IPS-NIHi11 (cell line): ENCODE measurements around the gene VDAC2.
"Not testable (repeated sequence)": the region's sequence is repeated elsewhere in the genome, so short reads cannot be mapped to it uniquely, and the experiment has no call there.

Experiments used
- DNase-seq: peaks from one replicate; pipeline ENCODE4 v3.0.0; 2012; ENCODE audit warnings: mixed read lengths, low spot score

VDAC2 gene, protein sequence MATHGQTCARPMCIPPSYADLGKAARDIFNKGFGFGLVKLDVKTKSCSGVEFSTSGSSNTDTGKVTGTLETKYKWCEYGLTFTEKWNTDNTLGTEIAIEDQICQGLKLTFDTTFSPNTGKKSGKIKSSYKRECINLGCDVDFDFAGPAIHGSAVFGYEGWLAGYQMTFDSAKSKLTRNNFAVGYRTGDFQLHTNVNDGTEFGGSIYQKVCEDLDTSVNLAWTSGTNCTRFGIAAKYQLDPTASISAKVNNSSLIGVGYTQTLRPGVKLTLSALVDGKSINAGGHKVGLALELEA

GRCh38 chr10:75210282-75211006 lies at the start of gene VDAC2:
Gene VDAC2 (plus strand): TSS chr10:75210796. CDS start chr10:75211159, 363 bp downstream.
- DNase-seq = peak; percentile 95

GRCh38 chr10:75165684-75166622 lies 44.6 kb upstream of the VDAC2 start:
- DNase-seq = no peak

DNA sequence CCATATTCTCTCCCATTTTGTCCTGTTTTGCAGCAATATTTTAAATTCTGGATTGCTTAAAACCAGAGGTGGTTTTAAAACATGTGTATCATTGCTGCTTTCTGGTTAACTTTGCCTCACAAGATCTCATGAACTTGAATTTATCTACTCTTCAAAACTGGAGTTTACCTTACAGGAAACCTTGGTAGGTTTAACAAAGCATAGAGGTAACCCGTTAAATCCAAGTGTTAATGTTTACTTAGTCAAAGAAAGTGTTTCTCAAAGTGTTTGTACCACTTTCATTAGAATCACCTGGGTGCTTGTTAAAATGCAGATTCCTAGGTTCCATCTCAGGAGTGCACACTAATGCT lies 44.0 kb upstream of the VDAC2 start:
- DNase-seq = no peak

GRCh38 chr10:75168275-75168674 lies 42.3 kb upstream of the VDAC2 start:
- no peak for DNase-seq

DNA sequence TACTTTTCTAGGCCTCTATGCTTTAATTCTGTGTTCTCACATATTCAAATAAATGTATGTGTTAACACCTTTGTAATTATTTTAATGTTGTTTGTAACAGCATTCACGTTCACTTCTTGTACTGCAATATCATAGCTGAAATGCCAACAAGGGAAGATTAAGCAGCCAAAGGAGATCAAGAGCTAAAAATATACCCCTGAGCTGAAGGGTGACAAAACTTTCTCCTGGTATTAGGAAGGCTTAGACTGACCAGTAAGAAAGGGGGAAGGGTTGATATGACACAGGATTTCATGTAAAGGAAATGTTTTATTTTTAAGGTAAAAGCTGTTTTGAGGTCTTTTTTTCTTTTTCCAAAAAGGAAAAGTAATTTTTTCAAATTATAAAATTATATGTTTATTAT lies 40.4 kb upstream of the VDAC2 start:
- DNase-seq = no peak

GRCh38 chr10:75175046-75175445 lies 35.5 kb upstream of the VDAC2 start:
- no peak for DNase-seq

DNA sequence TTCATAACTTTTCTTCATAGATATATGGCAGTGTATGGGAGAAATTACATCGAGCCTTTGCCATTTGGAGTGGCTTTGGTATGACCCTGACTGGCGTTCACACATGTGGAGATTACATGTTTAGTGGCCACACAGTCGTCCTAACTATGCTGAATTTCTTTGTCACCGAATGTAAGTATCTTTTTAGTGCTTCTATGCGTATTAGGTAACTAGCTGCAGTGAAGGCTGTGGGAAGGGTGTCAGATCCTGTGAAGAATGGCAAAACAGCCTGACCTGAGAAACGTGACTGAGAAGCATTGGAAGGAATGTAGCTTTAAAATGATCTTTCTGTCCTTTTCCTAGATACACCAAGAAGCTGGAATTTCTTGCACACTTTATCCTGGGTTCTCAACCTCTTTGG lies 34.5 kb upstream of the VDAC2 start:
- DNase-seq = no peak

GRCh38 chr10:75176736-75177135 lies 33.9 kb upstream of the VDAC2 start:
- DNase-seq = no peak

DNA sequence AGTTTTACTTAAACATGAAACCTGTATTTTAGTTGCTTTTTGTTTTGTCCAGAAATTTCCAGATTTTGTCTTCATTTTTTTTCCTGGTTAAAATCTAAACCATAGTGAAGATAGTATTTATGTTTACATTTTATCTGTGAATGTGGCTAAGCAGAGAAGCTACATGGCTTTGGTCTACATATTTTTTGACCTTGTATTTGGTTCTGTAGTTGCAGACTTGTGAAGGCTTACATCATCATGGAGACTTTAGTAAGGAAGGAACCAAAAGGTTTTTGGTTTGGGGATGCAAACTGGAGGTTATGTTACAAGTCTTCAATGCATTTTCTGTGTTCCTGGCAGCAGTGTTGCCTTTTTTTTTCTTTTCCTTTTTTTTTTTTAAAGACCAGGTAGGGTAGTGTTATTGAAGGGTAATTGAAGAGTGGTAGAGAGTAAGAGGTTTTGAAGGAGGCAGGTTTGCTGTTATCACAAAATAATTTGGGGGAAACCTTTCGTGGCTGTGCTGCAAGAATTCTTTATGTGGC lies 30.9 kb upstream of the VDAC2 start:
- DNase-seq = no peak

DNA sequence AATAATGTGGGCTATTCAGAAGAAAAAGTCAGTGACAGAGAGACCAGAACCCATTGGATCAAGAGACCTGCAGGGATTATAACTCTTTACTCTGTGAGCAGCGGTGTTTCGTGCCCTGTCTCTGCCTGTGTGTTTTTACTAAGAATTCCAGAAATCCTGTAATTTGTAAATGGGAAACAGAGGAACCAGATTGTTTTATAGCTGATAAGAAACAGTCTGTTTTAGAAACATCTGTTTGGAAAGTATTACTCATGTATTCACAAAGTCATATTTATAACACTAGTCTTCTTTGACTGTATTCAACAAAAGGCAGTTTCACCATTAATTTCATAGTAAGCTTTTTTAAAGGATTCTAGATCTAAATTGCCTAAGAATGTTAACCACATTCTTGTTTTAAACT lies 30.0 kb upstream of the VDAC2 start:
- DNase-seq = no peak

GRCh38 chr10:75181073-75181472 lies 29.5 kb upstream of the VDAC2 start:
- no peak for DNase-seq

- DNase-seq = no peak
These were observed 24.3 kb upstream of the VDAC2 start for GRCh38 chr10:75186310-75186709.

- DNase-seq = peak; percentile 72
These were observed 22.6 kb upstream of the VDAC2 start for GRCh38 chr10:75187961-75188426.

GRCh38 chr10:75188522-75188921 lies 22.1 kb upstream of the VDAC2 start:
- DNase-seq = not testable (repeated sequence)

DNA sequence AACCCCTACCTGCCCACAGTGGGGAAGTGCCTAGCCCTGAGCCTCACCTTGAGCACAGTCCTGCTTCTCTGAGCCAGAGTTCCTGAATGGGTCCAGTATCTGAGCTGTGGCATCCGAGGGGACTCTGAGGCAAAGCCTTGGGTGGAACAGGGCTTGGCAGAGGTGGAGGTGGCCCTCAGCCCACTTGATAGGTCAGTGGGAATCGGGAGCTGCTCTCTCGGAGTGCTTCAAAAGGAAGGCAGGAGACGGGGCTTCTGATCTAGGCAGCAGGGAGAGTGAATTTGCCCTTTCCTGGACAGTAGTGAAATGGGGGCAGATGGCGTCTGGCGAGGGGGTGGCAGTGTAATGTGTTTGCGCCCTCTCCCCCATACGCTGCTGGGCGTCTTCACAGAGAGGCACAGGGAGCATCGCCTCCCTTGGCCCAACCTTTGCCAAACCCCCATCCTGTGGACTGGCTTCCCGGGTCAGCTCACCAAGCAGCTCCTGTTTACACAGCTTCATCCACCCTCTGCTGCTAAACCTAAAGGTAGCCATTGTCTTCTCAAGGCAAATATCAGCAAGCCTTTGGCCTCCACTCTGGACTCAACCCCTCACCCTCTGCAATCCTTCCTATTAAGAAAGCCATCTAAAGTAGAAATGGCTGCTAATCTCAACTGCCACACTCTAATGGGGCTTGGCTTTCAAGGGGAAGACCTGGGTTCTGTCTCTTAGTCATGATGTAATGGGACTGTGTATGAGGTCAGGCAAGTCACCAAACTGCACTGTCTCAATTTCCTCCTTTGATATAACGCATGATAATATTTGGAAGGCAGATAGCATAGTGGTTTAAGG lies 21.1 kb upstream of the VDAC2 start:
- DNase-seq = no peak

- DNase-seq = no peak
These were observed 18.6 kb upstream of the VDAC2 start for GRCh38 chr10:75191821-75192568.

GRCh38 chr10:75194625-75195024 lies 16.0 kb upstream of the VDAC2 start:
- DNase-seq = not testable (repeated sequence)

- DNase-seq = no peak
These were observed 15.4 kb upstream of the VDAC2 start for GRCh38 chr10:75195035-75195763.

DNA sequence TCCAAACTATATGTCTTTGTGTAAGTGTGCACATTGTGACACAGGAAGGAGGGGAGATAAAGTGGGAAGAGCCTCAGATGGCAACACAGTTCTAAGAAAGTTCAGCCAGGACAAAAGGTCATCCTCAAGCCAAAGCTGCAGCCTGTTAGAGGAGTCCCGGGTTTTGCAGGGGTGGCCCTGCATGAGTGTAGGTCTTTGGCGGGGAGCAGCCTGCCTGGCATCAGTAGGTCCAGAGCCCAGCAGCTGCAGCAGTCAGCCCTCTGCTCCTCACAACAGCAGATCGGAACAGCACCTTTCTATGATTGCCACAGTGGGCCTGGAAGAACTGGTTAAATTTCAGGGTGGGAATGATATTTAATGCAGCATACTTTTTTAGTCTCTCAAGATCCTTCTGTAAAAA lies 13.5 kb upstream of the VDAC2 start:
- DNase-seq = no peak

DNA sequence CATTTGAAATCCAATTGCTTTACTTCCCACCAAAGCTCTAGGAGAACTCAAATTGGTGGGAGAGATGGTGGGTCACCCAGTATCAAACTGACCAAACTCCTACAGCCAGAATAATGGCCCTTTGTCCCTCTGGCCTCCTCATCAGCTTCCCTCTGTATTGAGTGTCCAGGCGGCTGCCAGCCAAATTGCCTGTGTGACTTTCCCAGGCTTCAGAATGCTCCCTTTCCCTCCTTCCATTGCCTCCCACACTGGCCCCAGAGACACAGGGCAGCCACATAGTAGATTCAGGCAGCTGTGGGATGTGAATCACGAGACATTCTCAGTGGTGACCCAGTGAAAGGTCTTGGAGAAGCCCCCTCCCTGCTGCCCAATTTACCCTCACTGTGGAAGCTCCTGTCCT lies 12.7 kb upstream of the VDAC2 start:
- no peak for DNase-seq
